ENCODE data around the gene MOB3A. TPM values are rescaled to one million over a fixed set of nuclear protein-coding genes. Genes with fewer than 3 reads are reported as not detected.

MOB3A gene
- total RNA-seq, 2 experiments from 2014 or later = 96.4 to 97.3 TPM

DNA sequence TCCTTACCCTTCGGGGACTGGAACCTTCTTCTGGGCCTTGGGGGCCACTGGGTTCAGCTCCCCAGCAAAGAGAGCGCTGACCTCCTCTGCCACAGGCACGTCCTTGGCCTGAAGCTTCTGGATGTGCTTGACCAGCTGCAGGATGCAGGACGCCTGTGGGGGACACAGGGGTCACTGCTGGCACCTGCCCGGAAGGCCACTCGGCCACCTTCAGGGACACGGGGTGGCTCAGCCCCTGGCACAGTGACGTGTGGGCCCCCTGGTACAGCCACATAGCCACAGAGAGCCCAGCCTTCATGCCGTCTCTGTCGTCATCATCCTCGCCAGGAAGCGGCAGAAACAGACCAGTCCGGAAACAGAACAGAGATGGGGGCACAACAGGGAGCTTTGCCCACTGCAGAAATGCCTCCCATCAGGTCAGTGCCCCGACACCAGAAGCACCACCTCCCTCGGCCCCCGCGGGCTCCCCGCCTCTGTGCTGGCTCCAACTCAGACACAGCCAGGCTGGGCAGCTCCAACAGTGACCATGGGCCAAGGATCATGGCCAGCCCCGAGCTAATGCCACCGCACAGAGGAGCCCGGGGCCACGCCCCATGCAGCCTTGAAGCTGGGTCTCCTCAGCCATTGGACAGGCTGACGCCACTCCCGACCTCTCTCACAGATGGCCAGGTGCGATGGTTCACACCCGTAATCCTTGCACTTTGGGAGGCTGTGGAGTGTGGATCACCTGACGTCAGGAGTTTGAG, 21.3 kb upstream of the MOB3A start:
- Histone ChIP-seq H3K9me3 (ENCODE audit: control insufficient read depth in 1 of 2, insufficient read depth in 1 of 2, low read length in 2 of 2) (no peaks in the 10 kb centered on the region), H3K36me3 (ENCODE audit: insufficient read depth, low read length) (peaks cover 92% of the 10 kb centered on the region), H3K27ac (ENCODE audit: low read depth in 1 of 2, low read length in 2 of 2) (no peak overlapping the region), H3K4me3 (ENCODE audit: low read length) (no peak overlapping the region), H3K4me1 (ENCODE audit: insufficient read depth, low read length) (peaks cover 7% of the 10 kb centered on the region), H3K27me3 (ENCODE audit: control insufficient read depth in 1 of 2, insufficient read depth in 2 of 2, low read length in 2 of 2) (no peaks in the 10 kb centered on the region)
- H3K9me3 Mint-ChIP-seq = no peaks in the 10 kb centered on the region
- DNase-seq = no peak
- no peak for ATAC-seq (ENCODE audit: poor library complexity)
- H3K4me1 Mint-ChIP-seq (ENCODE audit: low read depth) = no peaks in the 10 kb centered on the region
- H3K27me3 Mint-ChIP-seq = no peaks in the 10 kb centered on the region
- intact Hi-C loops (cut with DNase I, micrococcal nuclease) = no loop called here
- TF ChIP-seq, protein P1, sequence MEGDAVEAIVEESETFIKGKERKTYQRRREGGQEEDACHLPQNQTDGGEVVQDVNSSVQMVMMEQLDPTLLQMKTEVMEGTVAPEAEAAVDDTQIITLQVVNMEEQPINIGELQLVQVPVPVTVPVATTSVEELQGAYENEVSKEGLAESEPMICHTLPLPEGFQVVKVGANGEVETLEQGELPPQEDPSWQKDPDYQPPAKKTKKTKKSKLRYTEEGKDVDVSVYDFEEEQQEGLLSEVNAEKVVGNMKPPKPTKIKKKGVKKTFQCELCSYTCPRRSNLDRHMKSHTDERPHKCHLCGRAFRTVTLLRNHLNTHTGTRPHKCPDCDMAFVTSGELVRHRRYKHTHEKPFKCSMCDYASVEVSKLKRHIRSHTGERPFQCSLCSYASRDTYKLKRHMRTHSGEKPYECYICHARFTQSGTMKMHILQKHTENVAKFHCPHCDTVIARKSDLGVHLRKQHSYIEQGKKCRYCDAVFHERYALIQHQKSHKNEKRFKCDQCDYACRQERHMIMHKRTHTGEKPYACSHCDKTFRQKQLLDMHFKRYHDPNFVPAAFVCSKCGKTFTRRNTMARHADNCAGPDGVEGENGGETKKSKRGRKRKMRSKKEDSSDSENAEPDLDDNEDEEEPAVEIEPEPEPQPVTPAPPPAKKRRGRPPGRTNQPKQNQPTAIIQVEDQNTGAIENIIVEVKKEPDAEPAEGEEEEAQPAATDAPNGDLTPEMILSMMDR (IDR thresholded peaks at IDR 0.05) = no peak
- POLR2A ChIA-PET = no interaction called here
- CTCF ChIA-PET = no interaction called here
- H3K36me3 Mint-ChIP-seq (ENCODE audit: low read depth) = peaks cover 63% of the 10 kb centered on the region
- H3K4me3 Mint-ChIP-seq = no peak overlapping the region
- no peak overlapping the region for H3K27ac Mint-ChIP-seq

- no peaks in the 10 kb centered on the region for H3K27me3 ChIP-seq (ENCODE audit: control insufficient read depth in 1 of 2, insufficient read depth in 2 of 2, low read length in 2 of 2)
- no peaks in the 10 kb centered on the region for H3K9me3 ChIP-seq (ENCODE audit: control insufficient read depth in 1 of 2, insufficient read depth in 1 of 2, low read length in 2 of 2)
- H3K4me3 ChIP-seq (ENCODE audit: low read length) = no peak overlapping the region
- Mint-ChIP-seq H3K9me3 (no peaks in the 10 kb centered on the region), H3K27me3 (no peaks in the 10 kb centered on the region), H3K4me3 (no peak overlapping the region), H3K27ac (no peak overlapping the region), H3K4me1 (ENCODE audit: low read depth) (no peaks in the 10 kb centered on the region), H3K36me3 (ENCODE audit: low read depth) (peaks cover 66% of the 10 kb centered on the region)
- H3K36me3 ChIP-seq (ENCODE audit: insufficient read depth, low read length) = peaks cover 92% of the 10 kb centered on the region
- ATAC-seq (ENCODE audit: poor library complexity) (no peak), DNase-seq (no peak)
- TF ChIP-seq, protein P1 (IDR thresholded peaks at IDR 0.05) = no peak
- intact Hi-C loops (cut with DNase I, micrococcal nuclease) = no loop called here
- H3K4me1 ChIP-seq (ENCODE audit: insufficient read depth, low read length) = peaks cover 11% of the 10 kb centered on the region
- CTCF ChIA-PET = no interaction called here
- no peak overlapping the region for H3K27ac ChIP-seq (ENCODE audit: low read depth in 1 of 2, low read length in 2 of 2)
- POLR2A ChIA-PET = no interaction called here
Measured at GRCh38 chr19:2116507-2116906, 20.4 kb upstream of the MOB3A start.

DNA sequence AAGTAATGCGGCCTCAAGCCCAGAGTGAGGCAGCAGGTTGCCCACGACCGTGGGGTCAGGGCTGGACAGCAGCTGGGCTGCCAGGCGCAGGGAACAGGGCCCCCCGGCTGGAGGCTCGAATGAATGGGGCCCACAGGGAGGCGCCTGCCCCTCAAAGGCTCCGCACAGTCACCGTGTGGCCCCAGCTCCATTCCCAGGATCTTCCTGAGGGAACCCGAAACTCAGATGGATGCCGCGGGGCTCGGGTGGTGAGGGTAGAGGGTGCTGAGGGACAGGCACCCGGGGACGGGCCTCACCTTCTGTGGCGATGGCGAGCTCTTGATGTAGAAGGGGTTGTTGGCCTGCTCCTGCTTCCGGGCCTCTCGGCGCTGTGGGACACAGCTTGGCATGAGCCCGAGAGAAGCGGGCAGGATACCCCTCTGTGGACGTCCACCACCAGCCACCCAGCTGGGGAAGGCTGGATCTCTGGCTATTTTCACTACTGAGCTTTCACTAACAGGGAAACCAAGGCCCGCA, 19.8 kb upstream of the MOB3A start:
- ChIA-PET POLR2A (no interaction called here), CTCF (no interaction called here)
- Histone ChIP-seq H3K27ac (ENCODE audit: low read depth in 1 of 2, low read length in 2 of 2) (no peak overlapping the region), H3K36me3 (ENCODE audit: insufficient read depth, low read length) (peaks cover 92% of the 10 kb centered on the region), H3K27me3 (ENCODE audit: control insufficient read depth in 1 of 2, insufficient read depth in 2 of 2, low read length in 2 of 2) (no peaks in the 10 kb centered on the region), H3K4me3 (ENCODE audit: low read length) (no peak overlapping the region), H3K4me1 (ENCODE audit: insufficient read depth, low read length) (peaks cover 11% of the 10 kb centered on the region), H3K9me3 (ENCODE audit: control insufficient read depth in 1 of 2, insufficient read depth in 1 of 2, low read length in 2 of 2) (no peaks in the 10 kb centered on the region)
- peaks cover 60% of the 10 kb centered on the region for H3K36me3 Mint-ChIP-seq (ENCODE audit: low read depth)
- H3K4me3 Mint-ChIP-seq = no peak overlapping the region
- no peak for ATAC-seq (ENCODE audit: poor library complexity)
- H3K9me3 Mint-ChIP-seq = no peaks in the 10 kb centered on the region
- no peak overlapping the region for H3K27ac Mint-ChIP-seq
- H3K27me3 Mint-ChIP-seq = no peaks in the 10 kb centered on the region
- no peaks in the 10 kb centered on the region for H3K4me1 Mint-ChIP-seq (ENCODE audit: low read depth)
- TF ChIP-seq, protein P1 (IDR thresholded peaks at IDR 0.05) = no peak
- intact Hi-C loops (cut with DNase I, micrococcal nuclease) = no loop called here
- DNase-seq = no peak
